ENCODE results near the gene OGT. TPM values are rescaled to one million over a fixed set of nuclear protein-coding genes. Genes with fewer than 3 reads are reported as not detected.
A peak's percentile ranks its signal among the peaks of the same experiment; 100 is the strongest.

Gene OGT
- total and polyA plus RNA-seq, 2 experiments from 2014 or later = 36.8 to 120 TPM

GRCh38 chrX:71534773-71535544 is 2.1 kb downstream of the OGT start:
- no peak for TF ChIP-seq EZH2 (IDR thresholded peaks at IDR 0.05; ENCODE audit: borderline replicate concordance)
- TF ChIP-seq EZH2phosphoT487 (IDR thresholded peaks at IDR 0.05; ENCODE audit: low read depth, severe bottlenecking, unreplicated experiment) = no peak
- TF ChIP-seq CTCF (IDR thresholded peaks at IDR 0.05; ENCODE audit: poor library complexity) = no peak
- Histone ChIP-seq H3K79me2 (peaks cover 72% of the 10 kb centered on the region), H3K27me3 (no peaks in the 10 kb centered on the region), H3K9me2 (replicated peaks; ENCODE audit: insufficient read depth) (no peaks in the 10 kb centered on the region), H3K4me3 (peak overlapping the region; percentile 67), H3K27ac (peak overlapping the region; percentile 93), H2AFZ (no peak overlapping the region), H3K4me1 (ENCODE audit: insufficient read depth) (peaks cover 3% of the 10 kb centered on the region), H3K4me2 (peak overlapping the region; percentile 74), H3K36me3 (replicated peaks; ENCODE audit: insufficient read depth, low read depth) (no peaks in the 10 kb centered on the region), H3K9me3 (ENCODE audit: low read depth) (no peaks in the 10 kb centered on the region), H4K20me1 (ENCODE audit: insufficient read depth, poor library complexity, severe bottlenecking) (peaks cover 54% of the 10 kb centered on the region)
- no peak for DNase-seq (ENCODE audit: low spot score)
- 33% methylated on average over 9 of the region's 9 CpGs for WGBS (ENCODE audit: low lambda C conversion rate, missing lambda C conversion rate)

- Histone ChIP-seq H2AFZ (no peak overlapping the region), H3K9me3 (ENCODE audit: low read depth) (no peaks in the 10 kb centered on the region), H3K27me3 (no peaks in the 10 kb centered on the region), H4K20me1 (ENCODE audit: insufficient read depth, poor library complexity, severe bottlenecking) (peaks cover 57% of the 10 kb centered on the region), H3K4me3 (peak overlapping the region; percentile 23), H3K27ac (no peak overlapping the region), H3K36me3 (replicated peaks; ENCODE audit: insufficient read depth, low read depth) (no peaks in the 10 kb centered on the region), H3K79me2 (peaks cover 84% of the 10 kb centered on the region), H3K4me1 (ENCODE audit: insufficient read depth) (peaks cover 8% of the 10 kb centered on the region), H3K9me2 (replicated peaks; ENCODE audit: insufficient read depth) (no peaks in the 10 kb centered on the region), H3K4me2 (peak overlapping the region; percentile 74)
- TF ChIP-seq EZH2 (IDR thresholded peaks at IDR 0.05; ENCODE audit: borderline replicate concordance) = no peak
- TF ChIP-seq CTCF (IDR thresholded peaks at IDR 0.05; ENCODE audit: poor library complexity) = no peak
- no peak for TF ChIP-seq EZH2phosphoT487 (IDR thresholded peaks at IDR 0.05; ENCODE audit: low read depth, severe bottlenecking, unreplicated experiment)
- WGBS (ENCODE audit: low lambda C conversion rate, missing lambda C conversion rate) = 60% methylated on average over 5 of the region's 5 CpGs
- DNase-seq (ENCODE audit: low spot score) = no peak
These were observed 3.4 kb downstream of the OGT start for GRCh38 chrX:71536285-71536684.

DNA sequence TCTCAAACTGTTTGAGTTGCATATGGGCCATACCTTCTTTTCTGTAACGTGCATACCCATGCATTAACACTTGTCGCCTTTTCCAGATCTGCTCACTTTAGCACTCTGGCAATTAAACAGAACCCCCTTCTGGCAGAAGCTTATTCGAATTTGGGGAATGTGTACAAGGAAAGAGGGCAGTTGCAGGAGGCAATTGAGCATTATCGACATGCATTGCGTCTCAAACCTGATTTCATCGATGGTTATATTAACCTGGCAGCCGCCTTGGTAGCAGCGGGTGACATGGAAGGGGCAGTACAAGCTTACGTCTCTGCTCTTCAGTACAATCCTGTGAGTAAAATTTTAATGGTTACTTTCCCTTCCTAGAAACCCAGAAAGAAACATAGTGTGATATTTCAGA is 4.8 kb downstream of the OGT start:
- peaks cover 98% of the 10 kb centered on the region for H3K79me2 ChIP-seq
- H3K27me3 ChIP-seq = no peaks in the 10 kb centered on the region
- no peaks in the 10 kb centered on the region for H3K9me3 ChIP-seq (ENCODE audit: low read depth)
- H3K4me3 ChIP-seq = no peak overlapping the region
- no peaks in the 10 kb centered on the region for H3K9me2 ChIP-seq (replicated peaks; ENCODE audit: insufficient read depth)
- 79% methylated on average over 9 of the region's 9 CpGs for WGBS (ENCODE audit: low lambda C conversion rate, missing lambda C conversion rate)
- H3K4me1 ChIP-seq (ENCODE audit: insufficient read depth) = peaks cover 11% of the 10 kb centered on the region
- no peak for TF ChIP-seq EZH2phosphoT487 (IDR thresholded peaks at IDR 0.05; ENCODE audit: low read depth, severe bottlenecking, unreplicated experiment)
- no peak for TF ChIP-seq CTCF (IDR thresholded peaks at IDR 0.05; ENCODE audit: poor library complexity)
- TF ChIP-seq EZH2 (IDR thresholded peaks at IDR 0.05; ENCODE audit: borderline replicate concordance) = no peak
- peaks cover 71% of the 10 kb centered on the region for H4K20me1 ChIP-seq (ENCODE audit: insufficient read depth, poor library complexity, severe bottlenecking)
- H2AFZ ChIP-seq = no peak overlapping the region
- no peak overlapping the region for H3K4me2 ChIP-seq
- DNase-seq (ENCODE audit: low spot score) = no peak
- H3K27ac ChIP-seq = no peak overlapping the region
- H3K36me3 ChIP-seq (replicated peaks; ENCODE audit: insufficient read depth, low read depth) = no peaks in the 10 kb centered on the region
